Mucosa of gallbladder (tissue), 1 donor: Measurements from ENCODE around the gene FAM117A. TPM values are rescaled to one million over a fixed set of nuclear protein-coding genes. Genes with fewer than 3 reads are reported as not detected.
"Not testable (repeated sequence)": the region's sequence is repeated elsewhere in the genome, so short reads cannot be mapped to it uniquely, and the experiment has no call there.

ENCODE experiments used
- DNase-seq: peaks from one replicate; pipeline ENCODE4 v3.0.0-alpha.2; 2020; ENCODE audit warnings: low spot score
- total RNA-seq: library from RNA; stranded (reverse); gene quantifications from one replicate; pipeline ENCODE4 v1.2.1, GENCODE V29; 2021
- donor health status: DM: no; HTN: no; CAD: no.

Gene FAM117A
- total RNA-seq, 1 donor from 2014 or later, result 14.2 TPM

- DNase-seq, result no peak
Measured at GRCh38 chr17:49762151-49762941, 1.6 kb downstream of the FAM117A start.

GRCh38 chr17:49760932-49761558 lies 2.9 kb downstream of the FAM117A start:
- DNase-seq, result no peak

GRCh38 chr17:49760296-49760695 lies 3.6 kb downstream of the FAM117A start:
- DNase-seq, result no peak

- DNase-seq, result no peak
Measured at GRCh38 chr17:49759203-49759602, 4.7 kb downstream of the FAM117A start.

- DNase-seq, result not testable (repeated sequence)
Measured at GRCh38 chr17:49758464-49759010, 5.4 kb downstream of the FAM117A start.

GRCh38 chr17:49757151-49757777 lies 6.7 kb downstream of the FAM117A start:
- no peak for DNase-seq

- DNase-seq, result no peak
Measured at GRCh38 chr17:49756323-49757150, 7.4 kb downstream of the FAM117A start.

GRCh38 chr17:49755663-49756283 lies 8.2 kb downstream of the FAM117A start:
- DNase-seq, result no peak

- no peak for DNase-seq
Measured at GRCh38 chr17:49753959-49754391, 10.0 kb downstream of the FAM117A start.

- DNase-seq, result no peak
Measured at GRCh38 chr17:49752508-49752907, 11.4 kb downstream of the FAM117A start.

GRCh38 chr17:49749730-49750129 lies 14.2 kb downstream of the FAM117A start:
- DNase-seq, result no peak

GRCh38 chr17:49748791-49749190 lies 15.1 kb downstream of the FAM117A start:
- no peak for DNase-seq

- DNase-seq, result no peak
Measured at GRCh38 chr17:49748223-49748622, 15.7 kb downstream of the FAM117A start.

- no peak for DNase-seq
Measured at GRCh38 chr17:49747632-49748031, 16.3 kb downstream of the FAM117A start.

GRCh38 chr17:49746791-49747490 lies 17.0 kb downstream of the FAM117A start:
- DNase-seq, result no peak

GRCh38 chr17:49745175-49746139 lies 18.5 kb downstream of the FAM117A start:
- no peak for DNase-seq

- DNase-seq, result no peak
Measured at GRCh38 chr17:49742166-49742638, 21.7 kb downstream of the FAM117A start.

GRCh38 chr17:49741692-49742076 lies 22.2 kb downstream of the FAM117A start:
- DNase-seq, result no peak

- no peak for DNase-seq
Measured at GRCh38 chr17:49741009-49741691, 22.8 kb downstream of the FAM117A start.
